HepG2 (cell line): ENCODE data around the gene SLC29A3. TPM values are rescaled to one million over a fixed set of nuclear protein-coding genes. Genes with fewer than 3 reads are reported as not detected.

Experiments
- AHR ChIP-seq: IDR thresholded peaks from 2 replicates; pipeline ENCODE4 v1.6.1; 2018; ENCODE audit warnings: missing genetic modification reagents, missing compliant biosample characterization
- BHLHE40 ChIP-seq: IDR thresholded peaks from 2 replicates; pipeline ENCODE4 v1.6.1; 2011; ENCODE audit warnings: low read length, improper control_type of control experiment
- DMAP1 ChIP-seq: IDR thresholded peaks from 2 replicates; pipeline ENCODE4 v1.6.1; 2016
- DMTF1 ChIP-seq: sonication (generic); formaldehyde crosslinking; IDR thresholded peaks from 2 replicates; pipeline ENCODE4 v1.4.0; 2020; ENCODE audit warnings: mild to moderate bottlenecking, missing genetic modification reagents
- ELF3 ChIP-seq: IDR thresholded peaks from 2 replicates; pipeline ENCODE4 v1.6.1; 2016; ENCODE audit warnings: missing genetic modification reagents, missing compliant biosample characterization
- FOXP4 ChIP-seq: sonication (generic); formaldehyde crosslinking; IDR thresholded peaks from 2 replicates; pipeline ENCODE4 v1.4.0; 2020; ENCODE audit warnings: missing genetic modification reagents
- GLI4 ChIP-seq: sonication (generic); formaldehyde crosslinking; IDR thresholded peaks from 2 replicates; pipeline ENCODE4 v1.5.1; 2020; ENCODE audit warnings: missing genetic modification reagents, mild to moderate bottlenecking, moderate library complexity, borderline replicate concordance
- HOXD1 ChIP-seq: sonication (generic); formaldehyde crosslinking; IDR thresholded peaks from 2 replicates; pipeline ENCODE4 v1.5.0; 2020; ENCODE audit warnings: missing genetic modification reagents
- MBNL3 ChIP-seq: fragments of 250-450 bp; sonication (Bioruptor Pico); conservative IDR thresholded peaks from 2 replicates; pipeline ENCODE4 v1.8.0; 2022; ENCODE audit warnings: mild to moderate bottlenecking, inconsistent platforms
- MEIS2 ChIP-seq: sonication (generic); formaldehyde crosslinking; IDR thresholded peaks from 2 replicates; pipeline ENCODE4 v1.9.0; 2021; ENCODE audit warnings: mild to moderate bottlenecking, missing genetic modification reagents
- SMAD3 ChIP-seq: sonication (generic); formaldehyde crosslinking; IDR thresholded peaks from 2 replicates; pipeline ENCODE4 v1.4.0; 2020; ENCODE audit warnings: missing genetic modification reagents
- TBP ChIP-seq: sonication (generic); formaldehyde crosslinking; IDR thresholded peaks from 2 replicates; pipeline ENCODE4 v1.5.0; 2020; ENCODE audit warnings: missing genetic modification reagents
- TCF12 ChIP-seq, 2 experiments: fragments of 450-650 bp in 1 of 2; sonication (generic) in 1 of 2; formaldehyde crosslinking in 1 of 2; IDR thresholded peaks; 2 replicates each; pipeline versions ENCODE4 v1.6.1 to v1.8.0; 2017 to 2022; ENCODE audit warnings: antibody characterized with exemption in 1 of 2, mild to moderate bottlenecking in 1 of 2, missing genetic modification reagents in 1 of 2, moderate library complexity in 1 of 2
- ZBTB3 ChIP-seq: sonication (generic); formaldehyde crosslinking; IDR thresholded peaks from 2 replicates; pipeline ENCODE4 v1.4.0; 2020; ENCODE audit warnings: low read depth, mild to moderate bottlenecking, moderate library complexity, missing genetic modification reagents, borderline replicate concordance
- ZNF142 ChIP-seq: sonication (generic); formaldehyde crosslinking; IDR thresholded peaks from 2 replicates; pipeline ENCODE4 v1.4.0; 2020; ENCODE audit warnings: missing genetic modification reagents
- ZNF34 ChIP-seq: sonication (generic); formaldehyde crosslinking; IDR thresholded peaks from 2 replicates; pipeline ENCODE4 v1.4.0; 2020; ENCODE audit warnings: mild to moderate bottlenecking, missing genetic modification reagents, borderline replicate concordance
- ZNF644 ChIP-seq: IDR thresholded peaks from 2 replicates; pipeline ENCODE4 v1.6.1; 2016; ENCODE audit warnings: low read depth
- ZNF703 ChIP-seq: sonication (generic); formaldehyde crosslinking; IDR thresholded peaks from 2 replicates; pipeline ENCODE4 v1.5.1; 2020; ENCODE audit warnings: missing genetic modification reagents, mild to moderate bottlenecking, moderate library complexity, borderline replicate concordance
- polyA plus RNA-seq, 8 experiments: library from polyadenylated mRNA; depleted of rRNA in 3 of 8; stranded (reverse) in 7 of 8; unstranded in 1 of 8; fragments of >200 nt; fragmentation: Illumina TruSeq in 4 of 8; extraction: Trizol in 4 of 8; gene quantifications; 2 replicates each; pipeline versions ENCODE4 v1.2.1 to v1.2.3, GENCODE V29; 2011 to 2016; ENCODE audit warnings: low read depth in 4 of 8, missing spikeins in 1 of 8, mixed read lengths in 1 of 8; ENCODE audit not compliant: insufficient read depth in 1 of 8
- total RNA-seq, 5 experiments: library from RNA; depleted of rRNA; stranded (reverse); fragments of >200 nt; fragmentation: Illumina TruSeq; extraction: Trizol; gene quantifications; 2 replicates each; pipeline ENCODE4 v1.2.3, GENCODE V29; 2016; ENCODE audit warnings: low read depth in 1 of 5

SLC29A3 gene
- total and polyA plus RNA-seq, 2 of the 13 experiments (the other 11 are each of a cell fraction or from before 2014, with no cell fraction given), result 8.6 to 11.8 TPM

GRCh38 chr10:71339796-71340589 lies 20.9 kb downstream of the SLC29A3 start (continued):
- TF ChIP-seq DMTF1 (CRISPR knock-in tag), result no peak
- peak; percentile 100 for TF ChIP-seq ZNF644 (CRISPR knock-in tag)
- TF ChIP-seq AHR, result peak; percentile 55; the same call in 1 of the 2 replicates
- no peak for TF ChIP-seq GLI4
- TF ChIP-seq HOXD1 (CRISPR knock-in tag), result 0 out of 2 replicates have a peak, but pooled peaks have one; percentile 64
- TF ChIP-seq ZNF703 (CRISPR knock-in tag), result peak; percentile 35; the same call in 1 of the 2 replicates
- TF ChIP-seq DMAP1, result peak; percentile 92
- TF ChIP-seq ZNF142 (CRISPR knock-in tag), result 0 out of 2 replicates have a peak, but pooled peaks have one; percentile 72
- TF ChIP-seq MEIS2, result peak; percentile 85; the same call in 1 of the 2 replicates
- peak; percentile 94 for TF ChIP-seq SMAD3
- peak; percentile 93 for TF ChIP-seq FOXP4 (CRISPR knock-in tag)
- no peak for TF ChIP-seq TCF12 (IDR thresholded peaks at IDR 0.05)
- TF ChIP-seq TCF12 (CRISPR knock-in tag; IDR thresholded peaks at IDR 0.05), result peak; percentile 47; the same call in 1 of the 2 replicates
- TF ChIP-seq ZBTB3 (CRISPR knock-in tag), result 0 out of 2 replicates have a peak, but pooled peaks have one; percentile 62
- no peak; the same call in 1 of the 2 replicates for TF ChIP-seq ZNF34 (CRISPR knock-in tag)
- peak; percentile 52; the same call in 1 of the 2 replicates for TF ChIP-seq BHLHE40
- no peak for TF ChIP-seq TBP (CRISPR knock-in tag)
- TF ChIP-seq MBNL3, result no peak
- peak; percentile 88 for TF ChIP-seq ELF3 (CRISPR knock-in tag)
